ENCODE measurements around the gene PRDM9. TPM values are rescaled to one million over a fixed set of nuclear protein-coding genes. Genes with fewer than 3 reads are reported as not detected.
"Not testable (repeated sequence)": the region's sequence is repeated elsewhere in the genome, so short reads cannot be mapped to it uniquely, and the experiment has no call there.

The PRDM9 gene
- total RNA-seq, 1 donor from 2014 or later = not detected

GRCh38 chr5:23523031-23523430 is 15.6 kb downstream of the PRDM9 start:
- H3K4me3 Mint-ChIP-seq = no peak overlapping the region
- H3K27me3 Mint-ChIP-seq (ENCODE audit: low read depth) = peaks cover 2% of the 10 kb centered on the region
- H3K9me3 Mint-ChIP-seq = peaks cover 8% of the 10 kb centered on the region
- no peak overlapping the region for H3K27ac Mint-ChIP-seq
- no peak for TF ChIP-seq CTCF (IDR thresholded peaks at IDR 0.05; ENCODE audit: unreplicated experiment)
- DNase-seq (ENCODE audit: low spot score in 2 of 2, unreplicated experiment in 2 of 2) = no peak
- H3K4me1 Mint-ChIP-seq = no peaks in the 10 kb centered on the region
- no peaks in the 10 kb centered on the region for H3K36me3 Mint-ChIP-seq

- Mint-ChIP-seq H3K4me1 (peaks cover 9% of the 10 kb centered on the region), H3K36me3 (no peaks in the 10 kb centered on the region), H3K27ac (no peak overlapping the region), H3K27me3 (ENCODE audit: low read depth) (peaks cover 2% of the 10 kb centered on the region), H3K9me3 (peaks cover 11% of the 10 kb centered on the region), H3K4me3 (no peak overlapping the region)
- no peak for TF ChIP-seq CTCF (IDR thresholded peaks at IDR 0.05; ENCODE audit: unreplicated experiment)
- DNase-seq (ENCODE audit: low spot score in 2 of 2, unreplicated experiment in 2 of 2) = no peak
Measured at GRCh38 chr5:23523998-23524397, 16.6 kb downstream of the PRDM9 start.

- Mint-ChIP-seq H3K36me3 (no peaks in the 10 kb centered on the region), H3K9me3 (peaks cover 11% of the 10 kb centered on the region), H3K4me3 (no peak overlapping the region), H3K27ac (no peak overlapping the region), H3K4me1 (peaks cover 23% of the 10 kb centered on the region), H3K27me3 (ENCODE audit: low read depth) (no peaks in the 10 kb centered on the region)
- TF ChIP-seq CTCF (IDR thresholded peaks at IDR 0.05; ENCODE audit: unreplicated experiment) = no peak
- no peak for DNase-seq (ENCODE audit: low spot score in 2 of 2, unreplicated experiment in 2 of 2)
Measured at GRCh38 chr5:23525751-23526150, 18.3 kb downstream of the PRDM9 start.

GRCh38 chr5:23526616-23527015 is 19.2 kb downstream of the PRDM9 start:
- not testable (repeated sequence) for H3K36me3 Mint-ChIP-seq; H3K27ac Mint-ChIP-seq; DNase-seq (ENCODE audit: low spot score in 2 of 2, unreplicated experiment in 2 of 2); H3K27me3 Mint-ChIP-seq (ENCODE audit: low read depth); H3K4me3 Mint-ChIP-seq
- Mint-ChIP-seq H3K4me1 (peaks cover 30% of the 10 kb centered on the region), H3K9me3 (peaks cover 11% of the 10 kb centered on the region)

GRCh38 chr5:23527216-23527920 is 20.0 kb downstream of the PRDM9 start:
- not testable (repeated sequence) for H3K27ac Mint-ChIP-seq; H3K36me3 Mint-ChIP-seq; H3K4me3 Mint-ChIP-seq; H3K27me3 Mint-ChIP-seq (ENCODE audit: low read depth); DNase-seq (ENCODE audit: low spot score in 2 of 2, unreplicated experiment in 2 of 2)
- H3K4me1 Mint-ChIP-seq = peaks cover 30% of the 10 kb centered on the region
- H3K9me3 Mint-ChIP-seq = peaks cover 14% of the 10 kb centered on the region

- H3K4me3 Mint-ChIP-seq = no peak overlapping the region
- no peaks in the 10 kb centered on the region for H3K36me3 Mint-ChIP-seq
- H3K27me3 Mint-ChIP-seq (ENCODE audit: low read depth) = no peaks in the 10 kb centered on the region
- H3K9me3 Mint-ChIP-seq = peaks cover 14% of the 10 kb centered on the region
- no peak for TF ChIP-seq CTCF (IDR thresholded peaks at IDR 0.05; ENCODE audit: unreplicated experiment)
- H3K4me1 Mint-ChIP-seq = peaks cover 30% of the 10 kb centered on the region
- no peak overlapping the region for H3K27ac Mint-ChIP-seq
- no peak for DNase-seq (ENCODE audit: low spot score in 2 of 2, unreplicated experiment in 2 of 2)
Measured at GRCh38 chr5:23528677-23529076, 21.3 kb downstream of the PRDM9 start.

GRCh38 chr5:23530571-23530970 is 23.2 kb downstream of the PRDM9 start:
- TF ChIP-seq CTCF (IDR thresholded peaks at IDR 0.05; ENCODE audit: unreplicated experiment) = no peak
- H3K4me3 Mint-ChIP-seq = no peak overlapping the region
- H3K4me1 Mint-ChIP-seq = peaks cover 30% of the 10 kb centered on the region
- H3K27me3 Mint-ChIP-seq (ENCODE audit: low read depth) = no peaks in the 10 kb centered on the region
- DNase-seq (ENCODE audit: low spot score in 2 of 2, unreplicated experiment in 2 of 2) = no peak
- peaks cover 14% of the 10 kb centered on the region for H3K9me3 Mint-ChIP-seq
- no peaks in the 10 kb centered on the region for H3K36me3 Mint-ChIP-seq
- no peak overlapping the region for H3K27ac Mint-ChIP-seq

Data from mesothelial cell of epicardium (in vitro differentiated cells).